CD4-positive, CD25-positive, alpha-beta regulatory T cell (primary cell): Measurements from ENCODE around the gene GLRX. TPM values are rescaled to one million over a fixed set of nuclear protein-coding genes. Genes with fewer than 3 reads are reported as not detected.
"Not testable (repeated sequence)": the region's sequence is repeated elsewhere in the genome, so short reads cannot be mapped to it uniquely, and the experiment has no call there.

Source experiments
- ATAC-seq, 2 donors: fragments of 150-1000 bp; cut with Tn5 transposase; one replicate each; pipeline ENCODE4 v1.10.0; 2021; ENCODE audit warnings: low read depth in 2 of 2, moderate number of reproducible peaks in 2 of 2, moderate library complexity in 1 of 2
- DNase-seq, 3 donors: peaks; one replicate each; pipeline versions ENCODE4 v3.0.0 to v3.0.0-alpha.2; 2012 to 2022; ENCODE audit warnings: mixed read lengths in 1 of 3
- H3K27ac ChIP-seq: one replicate; pipeline ENCODE4 v1.7.0; 2013; ENCODE audit warnings: mild to moderate bottlenecking, low read length; ENCODE audit not compliant: insufficient read depth, poor library complexity, severe bottlenecking
- H3K27me3 ChIP-seq: one replicate; pipeline ENCODE4 v1.7.0; 2013; ENCODE audit warnings: low read length; ENCODE audit not compliant: control insufficient read depth, insufficient read depth
- H3K36me3 ChIP-seq: one replicate; pipeline ENCODE4 v1.7.0; 2013; ENCODE audit warnings: mild to moderate bottlenecking, low read length, moderate library complexity; ENCODE audit not compliant: control insufficient read depth, insufficient read depth
- H3K4me1 ChIP-seq: 2 replicates; pipeline ENCODE4 v1.7.0; 2013; ENCODE audit warnings: mild to moderate bottlenecking, low read length; ENCODE audit not compliant: insufficient read depth, control insufficient read depth, poor library complexity, severe bottlenecking
- H3K4me3 ChIP-seq: one replicate; pipeline ENCODE4 v1.7.0; 2013; ENCODE audit warnings: low read depth, mild to moderate bottlenecking, low read length, moderate library complexity
- H3K9me3 ChIP-seq, 2 experiments: 1 replicate in 1 of 2; 2 replicates in 1 of 2; pipeline ENCODE4 v1.7.0; 2013; ENCODE audit warnings: low read length in 2 of 2, mild to moderate bottlenecking in 1 of 2, moderate library complexity in 1 of 2; ENCODE audit not compliant: control insufficient read depth in 2 of 2
- H3K27ac Mint-ChIP-seq, 3 donors: one replicate each; pipeline ENCODE4 v1.8.0; 2020 to 2022; ENCODE audit warnings: mild to moderate bottlenecking in 3 of 3, mixed read lengths in 3 of 3, moderate library complexity in 2 of 3
- H3K27me3 Mint-ChIP-seq: one replicate; pipeline ENCODE4 v1.8.0; 2022; ENCODE audit warnings: mild to moderate bottlenecking, mixed read lengths
- H3K36me3 Mint-ChIP-seq: one replicate; pipeline ENCODE4 v1.8.0; 2020; ENCODE audit warnings: mixed read lengths
- H3K4me1 Mint-ChIP-seq, 4 donors: one replicate each; pipeline ENCODE4 v1.8.0; 2020 to 2022; ENCODE audit warnings: mixed read lengths in 4 of 4, mild to moderate bottlenecking in 1 of 4
- H3K4me3 Mint-ChIP-seq, 4 donors: one replicate each; pipeline ENCODE4 v1.8.0; 2020 to 2022; ENCODE audit warnings: mild to moderate bottlenecking in 4 of 4, mixed read lengths in 4 of 4, moderate library complexity in 3 of 4
- H3K9me3 Mint-ChIP-seq, 7 donors: one replicate each; pipeline ENCODE4 v1.8.0; 2020 to 2022; ENCODE audit warnings: mixed read lengths in 7 of 7, mild to moderate bottlenecking in 3 of 7, moderate library complexity in 2 of 7
- polyA plus RNA-seq, 4 donors: library from polyadenylated mRNA; unstranded; fragments of 300-500 nt; fragmentation: Illumina TruSeq; gene quantifications; one replicate each; pipeline ENCODE4 v1.2.3, GENCODE V29; 2021
- total RNA-seq: library from RNA; stranded (reverse); gene quantifications from one replicate; pipeline ENCODE4 v1.2.3, GENCODE V29; 2022

GLRX gene
- total and polyA plus RNA-seq, 5 donors from 2014 or later = 82.9 to 399 (median 323) TPM

- Histone ChIP-seq H3K36me3 (no peaks in the 10 kb centered on the region), H3K4me3 (no peak overlapping the region), H3K4me1 (no peaks in the 10 kb centered on the region), H3K27me3 (peaks cover 3% of the 10 kb centered on the region), H3K27ac (no peak overlapping the region), H3K9me3 (no peaks in the 10 kb centered on the region)
- no peak overlapping the region for H3K27ac Mint-ChIP-seq
- no peak overlapping the region for H3K4me3 Mint-ChIP-seq
- no peak for DNase-seq
- peaks cover 11% of the 10 kb centered on the region for H3K27me3 Mint-ChIP-seq
- no peak for ATAC-seq
- no peaks in the 10 kb centered on the region for H3K36me3 Mint-ChIP-seq
- H3K4me1 Mint-ChIP-seq = peaks cover 4 to 27% (median 12%) of the 10 kb centered on the region in 4 donors
- H3K9me3 Mint-ChIP-seq = no peaks in the 10 kb centered on the region
Observed at GRCh38 chr5:95858023-95858461, 35.5 kb upstream of the GLRX start.

- Histone ChIP-seq H3K27me3 (peaks cover 3% of the 10 kb centered on the region), H3K36me3 (no peaks in the 10 kb centered on the region), H3K9me3 (no peaks in the 10 kb centered on the region), H3K4me1 (no peaks in the 10 kb centered on the region), H3K27ac (no peak overlapping the region), H3K4me3 (no peak overlapping the region)
- no peaks in the 10 kb centered on the region for H3K36me3 Mint-ChIP-seq
- DNase-seq (no peak), ATAC-seq (no peak)
- no peaks in the 10 kb centered on the region for H3K9me3 Mint-ChIP-seq
- H3K27ac Mint-ChIP-seq = peak overlapping the region in 2 of 3 donors; percentile 49 to 55
- H3K4me1 Mint-ChIP-seq = peaks cover 0 to 24% (median 11%) of the 10 kb centered on the region in 4 donors
- H3K27me3 Mint-ChIP-seq = peaks cover 10% of the 10 kb centered on the region
- H3K4me3 Mint-ChIP-seq = no peak overlapping the region
Observed at GRCh38 chr5:95857185-95857945, 34.8 kb upstream of the GLRX start.

GRCh38 chr5:95856501-95856981 lies 34.0 kb upstream of the GLRX start:
- ATAC-seq = no peak
- Mint-ChIP-seq H3K9me3 (no peaks in the 10 kb centered on the region), H3K4me1 (peaks cover 0 to 19% (median 6%) of the 10 kb centered on the region in 4 donors), H3K36me3 (no peaks in the 10 kb centered on the region), H3K27me3 (peaks cover 6% of the 10 kb centered on the region), H3K4me3 (no peak overlapping the region), H3K27ac (no peak overlapping the region)
- Histone ChIP-seq H3K9me3 (no peaks in the 10 kb centered on the region), H3K27me3 (peaks cover 3% of the 10 kb centered on the region), H3K4me1 (no peaks in the 10 kb centered on the region), H3K4me3 (no peak overlapping the region), H3K27ac (no peak overlapping the region), H3K36me3 (no peaks in the 10 kb centered on the region)
- DNase-seq = no peak

DNA sequence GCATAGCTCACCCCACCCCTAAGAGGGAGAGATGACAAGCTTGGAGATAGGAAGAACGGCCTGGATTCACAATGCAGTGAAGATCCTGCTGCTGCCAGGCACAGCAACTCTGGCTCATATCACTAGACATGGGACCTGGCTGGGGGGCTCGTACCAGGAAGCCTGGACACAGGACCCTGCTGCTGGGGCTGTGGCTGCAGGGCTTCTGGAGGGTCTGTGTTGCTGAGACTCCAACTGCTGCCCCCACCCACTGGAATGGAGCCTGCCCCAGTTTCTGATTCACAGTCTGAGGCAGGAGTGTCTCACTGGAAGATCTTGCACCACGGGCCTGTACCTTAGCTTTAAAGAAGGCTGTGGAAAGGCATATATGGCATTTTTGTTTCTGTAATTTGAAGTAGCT lies 31.0 kb upstream of the GLRX start:
- H3K9me3 Mint-ChIP-seq = no peaks in the 10 kb centered on the region
- ATAC-seq = no peak
- H3K4me1 Mint-ChIP-seq = peaks cover 0 to 2% (median under 1%) of the 10 kb centered on the region in 4 donors
- no peak overlapping the region for H3K27ac ChIP-seq
- H3K27ac Mint-ChIP-seq = no peak overlapping the region
- H3K4me3 Mint-ChIP-seq = no peak overlapping the region
- no peak overlapping the region for H3K4me3 ChIP-seq
- no peaks in the 10 kb centered on the region for H3K27me3 ChIP-seq
- H3K36me3 Mint-ChIP-seq = no peaks in the 10 kb centered on the region
- no peaks in the 10 kb centered on the region for H3K27me3 Mint-ChIP-seq
- H3K4me1 ChIP-seq = no peaks in the 10 kb centered on the region
- H3K36me3 ChIP-seq = no peaks in the 10 kb centered on the region
- no peak for DNase-seq
- H3K9me3 ChIP-seq = no peaks in the 10 kb centered on the region

DNA sequence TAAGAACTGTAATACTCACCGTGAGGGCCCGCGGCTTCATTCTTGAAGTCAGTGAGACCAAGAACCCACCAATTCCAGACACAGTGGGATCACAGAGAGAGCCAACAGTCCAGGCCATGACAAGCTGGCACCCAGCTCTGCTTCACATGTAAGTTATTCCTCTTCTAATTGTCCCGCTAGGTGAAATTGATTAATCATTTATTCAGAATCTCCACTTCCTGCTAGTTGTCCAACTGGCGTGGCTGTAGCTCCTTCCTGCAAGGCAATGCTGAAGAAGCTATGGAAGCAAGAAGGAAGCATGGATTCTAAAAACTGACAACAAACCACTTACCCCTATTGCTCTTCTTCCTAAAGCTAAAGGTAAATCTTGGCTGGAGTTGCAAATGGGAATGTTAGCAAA lies 30.0 kb upstream of the GLRX start:
- no peaks in the 10 kb centered on the region for H3K9me3 ChIP-seq
- no peak overlapping the region for H3K4me3 ChIP-seq
- ATAC-seq (no peak), DNase-seq (no peak)
- H3K4me3 Mint-ChIP-seq = no peak overlapping the region
- no peaks in the 10 kb centered on the region for H3K4me1 Mint-ChIP-seq
- no peaks in the 10 kb centered on the region for H3K36me3 Mint-ChIP-seq
- H3K27ac Mint-ChIP-seq = no peak overlapping the region
- H3K27ac ChIP-seq = no peak overlapping the region
- H3K4me1 ChIP-seq = no peaks in the 10 kb centered on the region
- H3K9me3 Mint-ChIP-seq = no peaks in the 10 kb centered on the region
- peaks cover 4% of the 10 kb centered on the region for H3K27me3 Mint-ChIP-seq
- peaks cover 4% of the 10 kb centered on the region for H3K27me3 ChIP-seq
- H3K36me3 ChIP-seq = no peaks in the 10 kb centered on the region

GRCh38 chr5:95851141-95851540 lies 28.6 kb upstream of the GLRX start:
- H3K36me3 Mint-ChIP-seq, H3K27ac ChIP-seq, DNase-seq, H3K36me3 ChIP-seq, H3K27me3 ChIP-seq, H3K9me3 Mint-ChIP-seq, H3K27ac Mint-ChIP-seq, H3K9me3 ChIP-seq, H3K4me1 ChIP-seq, H3K27me3 Mint-ChIP-seq, H3K4me3 Mint-ChIP-seq, ATAC-seq, H3K4me3 ChIP-seq, H3K4me1 Mint-ChIP-seq: not testable (repeated sequence)

GRCh38 chr5:95850391-95850894 lies 27.9 kb upstream of the GLRX start:
- ATAC-seq = no peak
- Mint-ChIP-seq H3K4me1 (peaks cover 0 to 4% (median under 1%) of the 10 kb centered on the region in 4 donors), H3K36me3 (no peaks in the 10 kb centered on the region), H3K27ac (no peak overlapping the region), H3K27me3 (peaks cover 5% of the 10 kb centered on the region), H3K4me3 (no peak overlapping the region), H3K9me3 (no peaks in the 10 kb centered on the region)
- DNase-seq = no peak
- peaks cover 4% of the 10 kb centered on the region for H3K27me3 ChIP-seq
- no peaks in the 10 kb centered on the region for H3K9me3 ChIP-seq
- no peak overlapping the region for H3K4me3 ChIP-seq
- H3K4me1 ChIP-seq = no peaks in the 10 kb centered on the region
- no peaks in the 10 kb centered on the region for H3K36me3 ChIP-seq
- H3K27ac ChIP-seq = no peak overlapping the region

GRCh38 chr5:95848701-95849100 lies 26.2 kb upstream of the GLRX start:
- H3K27me3 Mint-ChIP-seq = peaks cover 10% of the 10 kb centered on the region
- H3K4me1 ChIP-seq = no peaks in the 10 kb centered on the region
- peaks cover 0 to 10% (median under 1%) of the 10 kb centered on the region in 4 donors for H3K4me1 Mint-ChIP-seq
- H3K36me3 ChIP-seq = no peaks in the 10 kb centered on the region
- H3K4me3 ChIP-seq = no peak overlapping the region
- H3K36me3 Mint-ChIP-seq = no peaks in the 10 kb centered on the region
- no peak overlapping the region for H3K4me3 Mint-ChIP-seq
- H3K27me3 ChIP-seq = peaks cover 4% of the 10 kb centered on the region
- H3K9me3 ChIP-seq = no peaks in the 10 kb centered on the region
- no peak overlapping the region for H3K27ac ChIP-seq
- no peak overlapping the region for H3K27ac Mint-ChIP-seq
- H3K9me3 Mint-ChIP-seq = no peaks in the 10 kb centered on the region
- no peak for ATAC-seq
- no peak for DNase-seq
